Activated CD4-positive, alpha-beta T cell treated with anti-CD3 and anti-CD28 coated beads, Interleukin-2, amount 50 U/mL, for 16 hours (primary cell): ENCODE results near the gene SEBOX.

Experiments
- DNase-seq: peaks from one replicate; pipeline ENCODE4 v3.0.0-alpha.2; 2020

The SEBOX gene, protein sequence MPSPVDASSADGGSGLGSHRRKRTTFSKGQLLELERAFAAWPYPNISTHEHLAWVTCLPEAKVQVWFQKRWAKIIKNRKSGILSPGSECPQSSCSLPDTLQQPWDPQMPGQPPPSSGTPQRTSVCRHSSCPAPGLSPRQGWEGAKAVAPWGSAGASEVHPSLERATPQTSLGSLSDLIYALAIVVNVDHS

DNA sequence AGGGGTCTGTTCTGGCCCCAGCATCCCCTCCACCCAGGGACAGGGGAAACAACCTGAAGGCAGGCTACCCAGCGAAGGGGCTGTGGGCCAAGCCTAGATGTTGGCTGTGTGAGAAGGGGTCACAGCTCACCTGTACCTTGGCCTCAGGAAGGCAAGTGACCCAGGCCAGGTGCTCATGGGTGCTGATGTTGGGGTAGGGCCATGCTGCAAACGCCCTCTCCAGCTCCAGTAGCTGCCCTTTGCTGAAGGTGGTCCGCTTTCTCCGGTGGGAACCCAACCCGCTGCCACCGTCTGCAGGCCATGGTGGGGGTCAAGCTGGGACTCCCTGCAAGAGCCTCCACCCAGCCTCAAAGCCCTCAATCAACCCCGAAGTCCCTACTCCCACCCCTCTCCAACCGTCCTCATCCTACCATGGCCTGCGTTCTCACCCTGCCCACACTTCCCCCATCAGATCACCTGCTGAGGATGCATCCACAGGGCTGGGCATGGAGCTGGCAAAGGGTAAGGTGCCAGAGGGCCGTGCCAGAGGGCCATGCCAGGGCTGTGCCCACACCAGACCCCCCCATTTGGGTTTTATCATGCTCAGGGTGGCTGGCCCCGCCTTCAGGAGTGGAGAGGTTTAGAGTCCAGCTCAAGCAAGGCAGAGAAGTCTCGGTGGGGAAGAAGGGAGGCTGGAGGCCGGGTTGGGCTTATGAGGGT is at the start of gene SEBOX:
Gene SEBOX, minus strand, starts transcription at position 535 of the 699 bp plus-strand sequence. Its CDS starts 48 bp downstream, at position 487.
- no peak for DNase-seq

DNA sequence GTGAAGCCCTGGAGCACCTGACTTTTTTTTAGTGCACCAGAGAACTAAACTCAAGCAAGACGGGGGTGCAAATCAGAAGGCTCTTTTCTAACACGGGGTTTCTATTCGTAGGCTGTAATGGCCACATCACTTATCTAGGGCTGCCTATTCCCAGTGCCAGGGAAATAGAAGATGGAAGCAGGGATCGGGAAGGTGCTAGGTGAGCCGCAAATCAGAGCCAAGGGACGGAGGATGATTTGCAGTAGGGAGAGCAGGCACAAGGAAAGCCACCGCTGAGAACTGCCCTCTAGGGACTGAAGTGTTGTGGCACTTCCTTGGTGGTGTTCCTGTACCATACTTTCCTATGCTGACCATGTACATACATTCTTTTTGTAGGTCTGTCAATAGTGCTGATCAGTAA is 48.8 kb upstream of the SEBOX start:
- no peak for DNase-seq

DNA sequence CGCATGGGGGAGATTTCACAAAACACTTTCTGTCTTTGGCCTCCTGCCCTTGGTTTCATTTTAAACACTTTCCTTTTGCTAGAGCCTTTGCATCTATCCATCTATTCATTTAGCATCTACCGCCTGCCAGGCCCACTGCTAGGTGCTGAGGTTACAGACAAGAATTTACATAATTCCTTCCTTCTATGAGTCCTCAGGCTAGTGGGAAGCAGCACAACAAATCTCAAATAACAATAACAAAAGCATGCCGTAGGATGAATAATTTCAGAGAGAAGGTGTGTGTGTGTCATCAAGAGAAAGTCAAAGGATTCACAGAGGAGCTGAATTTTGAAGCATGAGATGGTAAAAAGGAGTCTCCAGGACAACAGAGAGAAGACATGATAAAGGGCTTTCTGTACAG is 47.1 kb upstream of the SEBOX start:
- DNase-seq, result no peak

DNA sequence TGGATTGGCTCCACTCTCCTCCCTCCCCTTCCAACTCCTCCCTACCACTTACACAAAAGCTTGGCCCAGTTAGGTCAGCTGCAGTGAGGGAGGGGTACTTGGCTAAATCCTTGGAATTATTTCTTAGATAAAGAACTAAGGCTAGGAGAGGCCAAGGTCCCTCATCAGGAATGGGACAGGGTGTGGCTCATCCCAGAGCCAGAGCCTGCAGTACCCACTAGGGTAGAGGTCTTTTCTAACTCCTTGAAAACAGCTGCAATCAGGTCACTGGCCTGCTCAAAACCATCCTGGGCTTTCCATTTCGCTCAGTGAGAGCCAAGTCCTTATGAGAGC is 42.9 kb upstream of the SEBOX start:
- DNase-seq, result no peak

DNA sequence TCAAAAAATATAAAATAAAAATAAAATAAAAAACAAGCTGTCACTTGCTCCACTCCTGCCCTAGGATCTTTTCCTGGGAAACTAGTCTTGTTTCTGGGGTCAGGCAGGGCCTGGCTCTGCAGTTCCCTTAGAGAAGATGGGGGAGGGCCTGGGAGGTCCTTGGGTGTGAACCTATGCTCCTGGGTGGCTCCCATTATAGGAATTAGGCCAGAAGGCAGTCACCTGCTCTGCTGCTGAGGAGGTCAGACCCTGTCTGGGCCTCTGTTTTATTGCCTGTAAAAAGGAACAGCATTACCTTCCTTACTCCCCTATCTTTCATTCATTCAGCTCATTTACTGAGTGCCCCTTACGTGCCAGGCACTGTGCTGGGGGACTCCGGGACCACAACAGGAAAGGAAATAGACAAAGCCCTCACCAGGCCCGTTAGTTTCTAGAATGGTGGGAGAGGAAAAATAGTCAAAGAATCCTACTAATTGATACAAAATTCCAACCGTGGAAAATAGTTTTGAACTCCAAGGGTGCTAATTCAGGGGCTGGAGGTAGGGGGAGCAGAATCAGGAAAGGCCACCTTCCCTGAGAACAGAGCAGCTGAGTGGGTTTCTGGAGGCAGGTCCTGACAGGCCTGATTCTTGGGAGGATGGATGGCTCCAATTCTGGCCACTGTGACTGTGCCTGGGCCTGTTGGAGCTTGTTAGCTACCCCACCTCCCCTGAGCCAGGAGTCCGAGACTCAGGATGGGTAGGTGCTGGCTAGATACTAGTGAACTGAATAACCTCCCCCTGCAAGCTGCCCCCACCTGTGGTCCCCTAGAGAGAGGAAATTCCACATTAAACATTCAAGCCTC is 42.4 kb upstream of the SEBOX start:
- DNase-seq, result no peak

DNA sequence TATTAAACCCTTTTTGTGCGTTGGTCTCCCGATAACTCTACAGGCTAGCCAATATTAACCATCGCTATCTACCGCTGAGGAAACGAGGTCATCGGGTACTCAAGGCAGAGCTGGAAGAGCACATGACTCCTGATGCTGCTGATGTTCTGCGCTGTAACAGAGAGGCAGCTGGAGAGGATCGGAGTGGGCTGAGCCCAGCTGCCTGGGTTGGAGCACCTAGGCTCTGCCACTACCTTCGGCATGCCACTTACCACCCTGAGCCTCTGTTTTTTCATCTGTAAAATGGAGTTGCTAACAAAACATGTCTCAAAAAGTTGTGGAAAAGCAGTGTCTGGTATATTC is 41.4 kb upstream of the SEBOX start:
- no peak for DNase-seq

DNA sequence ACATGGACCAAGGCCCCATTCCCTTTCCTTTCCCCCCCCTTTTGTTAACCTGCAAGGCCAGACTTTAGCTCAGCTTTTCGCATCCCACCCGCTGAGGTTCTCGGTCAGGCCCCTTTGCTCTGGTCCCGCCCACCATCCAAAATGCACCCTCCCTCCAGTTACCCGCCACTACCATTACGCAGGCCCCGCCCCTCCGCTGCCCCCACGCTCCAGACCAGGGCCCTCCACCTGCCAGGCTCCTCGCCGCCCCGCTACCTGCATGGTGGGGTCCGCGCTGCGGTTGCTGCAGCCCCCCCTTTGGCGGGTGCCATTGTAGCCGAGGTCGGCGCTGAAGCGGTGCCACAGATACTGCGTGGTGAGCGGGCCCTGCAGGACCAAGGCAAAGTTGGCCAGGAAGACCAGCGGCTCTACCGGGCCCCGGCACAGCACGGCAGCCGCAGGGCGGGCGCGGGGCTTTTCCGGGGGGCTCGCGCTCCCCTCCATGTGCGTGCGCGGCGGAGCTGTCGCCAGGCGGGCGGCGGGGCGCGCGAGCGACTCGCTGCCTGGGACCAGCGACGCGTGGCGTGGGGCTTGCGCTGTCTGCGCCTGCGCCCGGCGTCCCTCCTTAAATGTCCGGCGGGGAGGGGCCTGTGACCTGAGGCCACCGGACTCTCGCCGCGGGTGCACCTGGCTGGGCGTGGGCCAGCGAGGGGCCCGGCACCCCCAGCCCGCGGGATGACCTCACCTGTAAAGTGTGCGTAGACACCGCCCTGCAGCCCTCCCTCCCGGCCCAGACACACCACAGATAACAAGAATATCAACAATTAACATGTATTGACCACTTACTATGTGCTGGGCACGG is 40.9 kb upstream of the SEBOX start, which contains the start of gene SLC46A1:
Gene SLC46A1, minus strand, starts transcription at position 581 of the 841 bp plus-strand sequence. Its CDS starts 98 bp downstream, at position 483.
- DNase-seq, result peak; percentile 55

DNA sequence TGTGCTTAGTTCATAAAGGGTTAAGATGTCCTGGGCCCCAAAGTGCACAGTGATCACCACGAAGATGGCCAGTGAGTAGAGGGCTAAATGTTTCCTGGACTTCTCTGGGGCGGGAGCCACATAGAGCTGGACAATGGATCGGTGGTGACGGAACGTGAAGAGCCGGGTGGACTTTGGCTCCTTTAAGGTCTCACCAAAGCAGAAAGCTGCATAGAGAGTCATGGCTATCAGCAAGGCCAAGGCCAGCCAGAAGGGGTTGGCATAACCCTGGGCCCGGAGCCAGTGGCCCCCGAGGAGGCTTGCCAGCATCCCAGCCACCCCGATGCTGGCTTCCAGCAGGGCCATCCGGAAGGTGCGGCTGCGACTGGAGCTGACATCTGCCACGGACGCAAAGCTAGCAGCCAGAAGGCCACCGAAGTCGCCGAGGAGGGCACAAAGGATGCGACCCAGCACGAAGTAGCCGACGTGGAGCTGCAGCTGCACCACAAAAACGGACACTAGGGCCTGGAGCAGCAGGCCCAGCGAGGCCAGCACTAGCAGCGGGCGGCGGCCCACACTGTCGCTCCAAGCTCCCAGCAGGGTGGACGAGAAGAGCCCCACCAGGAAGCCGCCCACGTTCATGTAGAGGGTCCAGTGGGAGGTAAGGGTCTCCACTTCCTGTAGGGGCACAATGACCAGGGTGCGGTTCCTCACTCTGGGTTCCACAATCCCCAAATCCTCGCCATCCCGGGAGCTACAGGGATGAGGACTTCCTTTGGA is 40.0 kb upstream of the SEBOX start:
- DNase-seq, result no peak

DNA sequence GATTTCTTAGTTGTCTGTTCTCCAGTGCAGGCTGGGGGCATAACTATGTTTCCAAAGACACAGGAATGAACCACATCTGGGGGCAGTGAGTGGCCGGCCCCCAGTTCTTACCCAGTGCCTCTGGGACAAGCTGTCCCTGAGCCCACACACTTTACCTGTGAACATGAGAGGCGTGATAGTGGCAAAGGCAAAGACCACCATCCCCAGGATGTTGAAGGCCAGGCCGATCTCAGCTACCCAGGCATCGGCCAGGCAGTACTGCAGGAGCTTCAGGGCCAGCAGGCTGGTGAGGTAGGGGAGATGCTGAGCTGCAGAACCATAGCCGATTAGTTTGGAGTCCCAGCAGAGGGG is 39.4 kb upstream of the SEBOX start:
- no peak for DNase-seq

DNA sequence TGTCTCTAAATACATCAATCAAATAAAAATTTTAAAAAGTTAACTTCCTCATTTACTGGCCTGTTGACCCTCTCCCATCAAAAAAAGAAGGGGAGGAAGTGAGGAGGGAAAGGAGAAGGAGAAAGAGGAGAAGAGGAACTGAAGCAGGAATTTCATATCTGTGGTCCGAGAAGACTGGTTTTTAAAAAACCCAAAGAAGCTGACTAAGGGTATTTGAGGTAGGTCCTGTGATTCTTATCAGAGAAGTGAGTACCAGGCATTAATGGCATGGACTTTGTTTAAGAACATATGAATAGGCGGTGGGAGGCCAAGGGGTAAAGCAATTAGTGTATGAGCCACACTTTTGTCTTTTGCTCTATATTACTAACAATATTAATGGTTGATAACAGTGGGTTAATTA is 39.0 kb upstream of the SEBOX start:
- no peak for DNase-seq

DNA sequence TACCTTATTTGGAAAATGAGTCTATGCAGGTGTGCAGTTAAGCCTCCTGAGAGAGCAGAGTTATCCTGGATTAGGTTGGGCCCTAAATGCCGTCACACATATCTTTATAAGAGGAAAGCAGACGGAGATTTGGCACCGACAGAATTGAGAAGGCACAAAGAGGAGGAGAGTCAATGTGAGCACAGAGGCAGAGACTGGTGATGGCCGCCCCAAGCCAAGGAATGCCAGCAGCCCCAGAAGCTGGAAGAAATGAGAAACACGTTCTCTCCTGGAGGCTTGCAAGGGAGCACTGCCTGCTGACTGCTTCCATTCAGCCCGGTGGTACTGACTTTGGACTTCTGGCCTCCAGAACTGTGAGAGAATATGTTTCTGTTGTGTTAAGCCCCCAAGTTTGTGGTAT is 37.8 kb upstream of the SEBOX start:
- no peak for DNase-seq

DNA sequence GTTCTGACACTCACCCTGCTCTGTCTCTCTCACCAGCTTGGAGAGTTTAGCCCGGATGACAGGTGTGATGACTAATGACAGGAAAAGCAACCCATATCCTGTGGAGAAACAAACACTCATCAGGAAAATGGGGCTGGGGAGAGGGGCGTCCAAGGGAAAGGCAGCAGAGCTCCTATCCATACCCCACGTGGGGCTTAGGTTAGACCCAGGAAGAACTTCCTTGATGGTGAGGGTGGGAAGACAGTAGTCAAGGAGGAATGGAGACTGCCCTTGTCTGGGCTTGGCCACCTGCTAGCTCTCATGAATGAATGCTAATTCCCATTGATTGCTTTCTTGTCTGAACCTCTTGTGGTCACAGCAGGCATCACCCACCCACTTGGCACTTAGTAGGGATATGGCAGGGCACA is 37.2 kb upstream of the SEBOX start:
- no peak for DNase-seq

DNA sequence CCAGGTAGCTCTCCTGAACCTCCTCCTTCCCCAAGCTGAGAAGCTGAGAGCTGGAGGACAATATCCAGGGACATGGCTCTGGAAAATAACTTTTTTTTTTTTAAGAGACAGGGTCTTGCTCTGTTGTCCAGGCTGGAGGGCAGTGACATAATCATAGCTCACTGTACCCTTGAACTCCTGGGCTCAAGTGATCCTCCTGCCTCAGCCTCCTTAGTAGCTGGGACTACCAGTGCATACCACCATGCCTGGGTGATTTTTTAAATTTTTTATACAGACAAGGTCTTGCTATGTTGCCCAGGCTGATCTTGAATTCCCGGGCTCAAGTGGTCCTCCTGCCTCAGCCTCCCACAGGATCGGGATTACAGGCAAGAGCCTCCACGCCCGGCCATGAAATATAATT is 34.8 kb upstream of the SEBOX start:
- DNase-seq, result no peak

DNA sequence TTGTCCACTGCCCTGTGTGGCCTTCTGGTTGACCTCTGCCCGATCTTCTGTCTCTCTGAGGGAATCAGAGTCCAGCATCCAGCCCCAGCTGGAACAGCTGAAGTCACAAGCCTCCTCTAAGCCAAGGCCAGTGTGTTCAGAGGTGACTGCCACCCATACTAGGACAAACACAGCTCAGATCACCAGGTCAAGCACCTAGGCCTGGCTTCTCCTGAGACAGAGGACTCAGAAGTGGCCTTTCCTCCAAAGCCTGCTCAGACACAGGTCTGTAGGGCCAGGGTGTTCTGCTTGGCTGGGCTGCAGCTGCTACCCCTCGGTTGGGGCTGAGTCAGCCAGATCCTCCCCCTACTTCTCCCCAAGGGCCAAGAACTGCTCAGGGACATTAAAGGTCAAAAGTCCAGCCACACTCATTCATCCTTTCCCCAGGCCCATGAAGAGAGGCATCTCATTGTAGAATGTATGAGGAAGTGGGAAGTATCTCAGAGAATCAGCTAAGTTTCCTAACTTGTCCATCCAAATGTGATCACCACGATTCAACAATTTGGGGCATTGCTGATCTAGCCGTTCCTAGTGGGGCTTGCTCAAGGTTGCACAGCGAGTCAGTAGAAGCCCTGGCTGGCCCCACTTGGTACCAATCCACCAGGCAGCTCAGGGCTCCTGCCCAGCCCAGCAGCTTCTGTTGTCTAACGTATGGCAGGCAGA is 33.4 kb upstream of the SEBOX start:
- DNase-seq, result no peak

DNA sequence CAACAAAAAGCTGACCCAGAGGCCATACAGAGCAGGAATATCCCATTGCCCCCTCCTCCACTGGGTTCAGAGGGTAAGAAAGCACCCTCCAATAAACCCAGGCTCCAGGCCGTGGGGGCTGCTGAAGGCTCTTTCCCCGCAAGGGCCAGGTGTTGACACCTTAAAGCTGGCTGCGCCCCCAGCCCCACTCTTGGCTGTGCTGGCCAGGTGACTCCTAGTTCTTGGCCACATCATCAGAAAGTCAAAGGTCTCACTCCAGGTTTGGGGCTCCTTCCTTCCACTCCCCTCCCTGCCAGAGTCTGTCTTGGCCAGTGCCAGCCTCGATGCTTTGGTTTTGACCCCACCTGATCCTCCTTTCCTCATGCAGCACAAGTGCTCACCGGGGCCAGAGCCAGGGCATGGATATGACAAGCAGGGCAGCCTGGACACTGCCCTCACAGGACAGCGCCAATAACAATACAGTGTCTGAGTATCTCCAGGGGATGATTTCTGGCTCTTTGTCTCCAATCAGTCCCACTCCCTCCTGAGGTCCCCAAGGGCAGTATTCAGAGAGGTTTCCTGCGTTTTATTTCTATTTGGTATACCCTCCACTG is 32.8 kb upstream of the SEBOX start:
- no peak for DNase-seq

DNA sequence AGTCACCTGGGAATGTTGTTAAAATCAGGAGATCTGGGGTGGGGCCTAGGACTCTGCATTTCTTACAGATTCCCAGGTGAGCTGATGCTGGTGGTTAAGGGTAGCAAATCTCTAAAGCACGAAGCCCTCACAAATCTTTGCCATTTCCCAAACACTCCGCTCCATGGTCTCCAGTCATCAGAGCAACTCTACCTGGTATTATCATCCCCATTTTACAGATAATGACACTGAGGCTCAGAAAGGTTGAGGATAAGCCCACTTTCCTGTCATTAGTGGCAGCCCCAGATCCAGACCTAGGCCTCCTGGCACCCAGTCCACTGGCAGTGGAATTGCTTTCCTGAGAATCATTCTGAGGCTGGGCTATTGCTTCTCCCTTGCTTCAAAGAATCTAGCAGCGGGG is 32.3 kb upstream of the SEBOX start:
- DNase-seq, result no peak

DNA sequence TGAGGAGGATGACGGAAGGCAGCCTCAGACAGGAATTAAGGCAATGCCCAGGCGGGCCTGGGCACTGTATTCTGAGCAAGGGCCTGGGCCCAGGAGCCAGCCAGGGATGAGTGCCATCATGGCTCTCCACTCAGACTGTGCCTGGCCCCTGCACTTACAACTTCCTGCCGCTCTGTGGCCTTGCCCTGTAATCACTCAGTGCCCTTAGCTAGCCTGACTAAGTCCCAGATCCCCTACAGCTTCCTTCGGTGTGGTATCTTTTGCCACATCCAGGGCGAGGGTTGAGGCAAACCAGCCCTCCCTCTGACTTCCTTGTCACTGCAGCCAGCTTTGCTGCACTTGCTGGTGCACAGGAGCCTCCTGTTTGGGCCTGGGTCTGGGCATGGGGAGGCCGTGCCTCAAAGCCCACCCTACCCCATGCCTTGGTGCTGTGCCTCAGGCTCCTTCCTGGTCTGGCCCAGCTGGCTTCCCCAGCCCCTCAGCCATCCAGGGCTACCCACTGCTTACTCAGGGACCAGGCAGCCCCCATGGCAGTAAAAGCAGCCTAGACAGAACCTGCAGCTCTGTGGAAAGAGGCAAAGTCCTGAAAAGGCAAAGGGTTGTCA is 31.7 kb upstream of the SEBOX start:
- no peak for DNase-seq

DNA sequence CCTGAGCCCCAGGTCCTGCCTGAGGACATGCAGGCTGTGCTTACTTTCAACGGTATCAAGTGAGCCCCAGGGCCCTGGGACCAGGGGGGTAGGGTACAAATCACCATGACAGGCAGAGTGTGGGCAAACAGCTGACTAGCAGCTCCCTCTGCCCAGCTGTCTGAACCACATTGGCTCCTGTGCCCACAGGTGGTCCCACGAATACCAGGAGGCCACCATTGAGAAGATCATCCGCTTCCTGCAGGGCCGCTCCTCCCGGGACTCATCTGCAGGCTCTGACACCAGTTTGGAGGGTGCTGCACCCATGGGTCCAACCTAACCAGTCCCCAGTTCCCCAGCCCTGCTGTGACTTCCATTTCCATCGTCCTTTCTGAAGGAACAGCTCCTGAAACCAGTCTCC is 31.0 kb upstream of the SEBOX start:
- no peak for DNase-seq

DNA sequence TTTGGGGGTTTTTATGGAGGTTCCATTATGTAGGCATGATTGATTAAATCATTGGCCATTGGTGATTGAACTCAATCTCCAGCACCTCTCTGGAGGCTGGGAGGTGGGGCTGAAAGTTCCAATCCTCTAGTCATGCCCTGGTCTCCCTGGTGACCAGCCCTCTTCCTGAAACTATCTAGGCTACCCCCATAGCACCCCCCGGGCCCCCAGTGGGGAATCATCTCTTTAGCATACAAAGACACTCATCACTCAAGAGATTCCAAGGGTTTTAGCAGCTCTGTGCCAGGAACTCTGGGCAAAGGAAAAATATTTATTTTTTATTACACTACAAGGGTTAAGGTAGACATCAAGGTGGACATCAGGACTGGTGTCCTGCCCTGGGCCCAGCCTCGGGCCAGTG is 30.4 kb upstream of the SEBOX start:
- DNase-seq, result no peak

DNA sequence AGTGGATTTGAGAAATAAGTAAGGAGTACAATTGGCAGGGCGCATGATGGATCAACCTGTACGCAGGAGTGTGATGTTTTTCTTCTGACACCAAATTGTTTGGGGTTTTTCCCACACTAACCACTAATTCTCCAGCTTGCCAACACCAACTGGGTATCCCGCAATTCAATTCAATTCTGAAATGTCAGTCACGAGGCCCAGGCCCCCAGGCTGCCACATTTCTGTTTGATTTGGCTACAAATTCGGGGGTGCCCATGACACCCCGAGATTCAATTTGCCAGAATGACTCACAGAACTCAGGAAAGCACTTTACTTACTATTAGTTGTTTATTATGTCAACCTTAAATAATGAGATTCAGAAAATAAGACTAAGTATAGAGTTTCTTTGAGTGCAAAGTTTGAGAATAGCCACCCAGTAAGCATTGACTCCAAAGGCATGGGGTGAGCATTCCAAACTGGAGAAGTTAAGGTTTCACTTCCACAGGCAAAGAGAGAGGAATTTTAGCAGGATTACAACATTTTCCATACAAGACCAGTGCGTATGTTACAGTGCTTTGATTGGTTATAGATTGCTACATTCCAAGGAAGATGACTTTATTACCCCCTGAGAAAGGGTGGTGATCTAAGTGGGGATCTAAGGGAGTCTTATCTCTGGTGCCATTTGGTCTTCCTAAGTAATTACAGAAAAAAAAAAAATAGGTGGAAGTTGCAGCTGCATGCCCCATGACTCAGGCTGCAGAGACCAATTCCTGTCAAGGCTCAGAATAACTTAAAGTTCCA is 29.5 kb upstream of the SEBOX start:
- DNase-seq, result no peak
